CD4-positive, alpha-beta T cell treated with Interleukin-17A for 4 hours (primary cell): Measurements from ENCODE around the gene GCSH.
"Not testable (repeated sequence)": the region's sequence is repeated elsewhere in the genome, so short reads cannot be mapped to it uniquely, and the experiment has no call there.

Experiments
- DNase-seq: peaks from one replicate; pipeline ENCODE4 v3.0.0-alpha.2; 2020; ENCODE audit warnings: mixed read lengths

GCSH gene

GRCh38 chr16:81095953-81096714 lies at the start of gene GCSH:
TSS of gene GCSH (minus strand) at chr16:81096395. CDS start at chr16:81096278, 117 bp downstream.
- DNase-seq: peak; percentile 99

DNA sequence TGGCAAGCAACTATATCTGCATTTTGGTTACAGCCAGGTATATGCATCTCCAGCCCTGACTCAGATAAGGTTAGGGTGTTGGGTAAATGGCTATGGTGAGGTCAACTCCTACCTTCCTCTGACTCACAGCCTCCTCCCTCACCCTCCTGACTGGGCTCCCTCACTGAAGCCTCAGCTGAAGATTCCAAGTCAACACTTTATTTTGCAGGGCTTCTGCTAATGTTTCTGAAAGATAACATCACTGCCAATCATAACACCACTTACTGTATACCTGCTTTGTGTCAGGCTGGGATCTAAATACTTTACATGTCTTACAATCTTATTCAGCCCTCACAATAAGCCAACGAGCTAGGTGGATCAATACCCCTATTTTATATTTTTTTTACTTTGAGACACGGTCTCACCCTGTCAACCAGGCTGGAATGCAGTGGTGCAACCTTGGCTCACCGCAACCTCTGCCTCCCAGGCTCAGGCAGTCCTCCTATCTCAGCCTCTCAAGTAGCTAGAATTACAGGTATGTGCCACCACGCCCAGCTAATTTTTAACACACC lies 47.8 kb upstream of the GCSH start:
- DNase-seq: no peak

DNA sequence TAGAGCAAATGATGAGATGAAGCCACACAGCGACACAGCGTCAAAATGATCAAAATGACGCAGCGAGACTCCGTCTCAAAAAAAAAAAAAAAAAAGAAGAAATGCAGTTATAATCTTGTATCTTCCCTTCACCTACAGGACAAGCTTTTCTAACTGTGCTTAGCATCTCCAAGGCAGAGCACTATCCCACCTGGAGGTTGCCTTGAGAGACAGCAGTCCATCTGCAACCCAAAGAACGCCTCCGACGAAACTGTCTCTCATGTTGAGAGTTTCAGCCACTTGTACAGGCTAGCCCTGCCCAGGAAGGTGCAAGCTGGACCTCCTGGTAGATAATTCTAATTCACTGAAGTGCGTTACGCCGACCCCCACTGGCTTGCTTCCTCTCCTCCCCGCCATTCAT lies 46.7 kb upstream of the GCSH start:
- no peak for DNase-seq

- DNase-seq: no peak
Observed at GRCh38 chr16:81140930-81141780, 45.0 kb upstream of the GCSH start.

GRCh38 chr16:81138831-81139557 lies 42.8 kb upstream of the GCSH start:
- DNase-seq: no peak

- DNase-seq: no peak
Observed at GRCh38 chr16:81137754-81138153, 41.6 kb upstream of the GCSH start.

DNA sequence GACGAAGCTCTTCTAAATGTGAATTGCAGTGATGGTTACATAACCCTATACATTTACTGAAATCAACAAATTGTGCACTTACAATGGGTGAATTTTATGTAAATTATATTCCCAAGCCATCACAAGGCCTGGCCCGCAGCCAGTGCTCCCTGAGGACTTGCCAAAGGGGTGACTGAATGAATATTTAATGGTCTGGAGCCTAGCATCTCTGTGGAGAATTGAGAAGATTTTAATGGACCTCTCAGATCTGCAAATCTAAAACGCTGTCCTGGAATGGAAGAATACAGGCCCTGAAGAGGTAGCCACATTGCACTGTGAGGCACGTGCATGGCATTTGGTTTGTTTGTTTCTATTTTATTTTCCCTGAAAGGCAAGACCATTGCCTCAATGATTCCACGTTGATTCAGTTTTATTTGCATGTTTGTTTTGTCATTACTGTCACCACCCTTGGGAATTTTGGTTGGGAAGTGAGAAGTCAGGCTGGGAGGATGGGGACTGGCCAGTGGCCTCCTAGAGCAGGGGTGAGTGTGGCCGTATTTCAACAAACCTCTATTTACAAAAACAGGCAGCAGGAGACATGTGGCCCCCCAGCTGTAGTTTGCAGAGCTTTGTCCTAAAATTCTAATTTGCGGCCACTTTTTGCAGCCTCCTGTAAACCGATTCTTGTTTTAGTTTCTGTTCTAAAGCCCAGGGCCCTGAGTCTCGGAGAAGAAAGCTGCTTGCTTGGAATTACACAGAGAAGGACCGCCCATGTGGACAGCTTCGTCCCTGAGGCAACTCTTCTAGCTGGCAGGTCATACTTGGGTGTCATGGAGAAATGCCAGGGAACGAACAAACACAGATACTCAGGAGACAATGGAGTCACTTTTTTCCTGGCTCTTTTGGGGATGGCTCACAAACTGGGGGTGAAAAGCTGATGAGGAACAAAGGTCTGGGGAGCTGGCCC lies 40.5 kb upstream of the GCSH start:
- no peak for DNase-seq

- no peak for DNase-seq
Observed at GRCh38 chr16:81130126-81130525, 33.9 kb upstream of the GCSH start.

DNA sequence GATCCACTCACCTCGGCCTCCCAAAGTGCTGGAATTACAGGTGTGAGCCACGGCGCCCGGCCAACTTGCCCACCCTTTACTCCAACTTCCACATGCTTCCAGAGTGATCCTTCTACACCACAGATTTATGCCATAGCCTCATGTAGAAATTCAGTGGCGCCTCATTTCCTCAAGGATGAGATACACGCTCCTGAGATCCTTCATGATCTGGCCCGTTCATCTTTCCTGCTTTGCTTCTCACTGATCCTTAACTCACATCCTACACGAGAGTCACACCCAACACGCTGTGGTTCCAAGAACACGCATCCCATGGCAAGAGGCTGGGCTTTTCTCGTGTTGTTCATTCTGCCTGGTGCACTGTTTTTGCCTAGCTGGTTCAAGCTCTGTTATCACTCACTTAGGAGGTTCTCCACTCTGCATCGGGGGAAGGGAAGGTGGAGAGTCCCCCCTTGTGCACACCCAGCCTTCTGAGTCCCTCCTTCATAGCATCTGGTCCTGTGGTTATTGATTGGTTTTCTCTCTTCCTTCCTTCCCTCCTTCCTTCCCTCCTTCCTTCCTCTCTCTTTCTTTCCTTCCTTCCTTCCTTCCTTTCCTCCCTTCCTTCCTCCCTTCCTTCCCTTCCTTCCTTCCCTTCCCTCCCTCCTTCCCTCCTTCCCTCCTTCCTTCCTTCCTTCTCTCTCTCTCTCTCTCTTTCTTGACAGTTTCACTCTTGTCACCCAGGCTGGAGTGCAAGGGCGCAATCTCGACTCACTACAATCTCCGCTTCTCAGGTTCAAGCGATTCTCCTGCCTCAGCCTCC lies 32.7 kb upstream of the GCSH start:
- no peak for DNase-seq

DNA sequence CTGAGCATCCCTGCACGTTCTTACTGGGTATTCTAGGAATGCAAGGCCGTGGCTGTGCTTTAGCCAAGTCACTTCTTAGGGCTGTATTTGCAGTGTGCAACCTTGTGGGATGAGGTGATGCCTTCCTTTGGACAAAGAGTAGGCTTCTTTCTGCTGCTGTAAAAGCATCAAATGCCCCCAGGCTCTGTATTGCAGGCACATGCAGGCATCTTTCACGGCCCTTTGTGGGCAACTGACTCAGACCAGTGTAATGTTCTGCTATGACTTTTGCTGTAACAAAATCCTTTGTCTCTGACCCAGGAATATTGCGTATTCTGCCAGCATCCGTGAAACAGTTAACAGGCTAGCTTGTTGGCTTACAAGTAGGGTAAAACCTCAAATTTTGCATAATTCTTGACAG lies 30.9 kb upstream of the GCSH start:
- no peak for DNase-seq

- no peak for DNase-seq
Observed at GRCh38 chr16:81123092-81123852, 27.1 kb upstream of the GCSH start.

DNA sequence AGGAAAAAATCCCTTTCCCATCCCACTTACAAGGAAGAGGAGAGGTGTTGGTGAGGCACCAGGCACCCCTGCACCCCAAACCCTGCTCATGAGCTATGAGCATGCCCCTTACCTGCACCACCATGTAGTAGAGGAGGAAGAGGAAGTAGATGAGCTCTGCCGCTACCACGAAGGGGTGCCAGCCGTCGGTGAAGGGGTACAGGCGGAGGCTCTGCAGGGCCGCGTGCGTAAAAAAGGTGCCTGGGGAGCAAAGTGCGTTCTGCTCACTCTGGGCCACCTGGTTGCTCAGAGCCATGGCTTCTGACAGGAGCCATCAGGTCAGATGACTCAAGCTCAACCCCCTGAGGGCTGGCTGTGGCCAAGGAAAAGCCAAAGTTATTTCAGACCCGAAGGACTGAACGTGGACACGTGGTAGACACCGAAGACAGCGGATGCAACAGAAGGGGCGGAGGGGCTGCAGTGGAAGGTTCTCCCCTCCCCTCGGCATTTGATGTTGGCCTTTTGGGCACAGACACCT lies 25.3 kb upstream of the GCSH start:
- no peak for DNase-seq

DNA sequence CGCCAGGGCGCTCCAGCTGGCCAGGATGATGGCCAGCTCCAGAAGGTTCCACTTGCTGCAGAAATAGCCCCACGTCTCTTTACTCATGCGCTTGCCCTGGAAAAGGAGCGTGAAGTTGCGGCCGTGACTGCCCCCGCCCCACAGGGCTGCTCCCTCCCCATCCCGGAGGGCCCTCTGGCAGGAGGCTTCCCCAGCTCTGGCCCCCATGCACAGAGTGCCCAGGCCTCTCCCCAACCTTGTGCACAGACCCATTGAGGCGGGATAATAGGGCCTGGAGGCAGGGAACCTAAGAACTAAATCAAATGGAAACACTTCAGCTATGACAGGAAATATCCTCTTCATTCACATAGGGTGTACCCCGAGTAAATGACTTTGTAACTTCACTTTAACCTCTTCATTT lies 21.2 kb upstream of the GCSH start:
- DNase-seq: no peak

DNA sequence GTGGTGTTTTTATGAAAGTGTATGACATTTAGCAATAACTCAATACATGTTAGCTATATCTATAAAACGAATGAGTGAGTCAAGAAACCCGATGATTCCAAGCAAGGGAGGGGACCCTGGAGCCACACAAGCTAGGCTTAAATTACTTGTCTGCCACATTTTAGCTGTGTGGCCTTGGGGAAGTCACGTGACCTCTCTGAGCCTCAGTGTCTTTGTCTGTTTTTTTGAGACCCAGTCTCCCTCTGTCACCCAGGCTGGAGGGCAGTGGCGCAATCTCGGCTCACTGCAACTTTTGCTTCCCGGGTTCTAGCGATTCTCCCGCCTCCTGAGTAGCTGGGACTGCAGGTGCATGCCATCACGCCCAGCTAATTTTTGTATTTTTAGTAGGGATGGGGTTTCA lies 20.1 kb upstream of the GCSH start:
- DNase-seq: no peak

GRCh38 chr16:81112453-81112852 lies 16.3 kb upstream of the GCSH start:
- no peak for DNase-seq

- DNase-seq: not testable (repeated sequence)
Observed at GRCh38 chr16:81109274-81109673, 13.1 kb upstream of the GCSH start.

- no peak for DNase-seq
Observed at GRCh38 chr16:81107511-81107910, 11.3 kb upstream of the GCSH start.

DNA sequence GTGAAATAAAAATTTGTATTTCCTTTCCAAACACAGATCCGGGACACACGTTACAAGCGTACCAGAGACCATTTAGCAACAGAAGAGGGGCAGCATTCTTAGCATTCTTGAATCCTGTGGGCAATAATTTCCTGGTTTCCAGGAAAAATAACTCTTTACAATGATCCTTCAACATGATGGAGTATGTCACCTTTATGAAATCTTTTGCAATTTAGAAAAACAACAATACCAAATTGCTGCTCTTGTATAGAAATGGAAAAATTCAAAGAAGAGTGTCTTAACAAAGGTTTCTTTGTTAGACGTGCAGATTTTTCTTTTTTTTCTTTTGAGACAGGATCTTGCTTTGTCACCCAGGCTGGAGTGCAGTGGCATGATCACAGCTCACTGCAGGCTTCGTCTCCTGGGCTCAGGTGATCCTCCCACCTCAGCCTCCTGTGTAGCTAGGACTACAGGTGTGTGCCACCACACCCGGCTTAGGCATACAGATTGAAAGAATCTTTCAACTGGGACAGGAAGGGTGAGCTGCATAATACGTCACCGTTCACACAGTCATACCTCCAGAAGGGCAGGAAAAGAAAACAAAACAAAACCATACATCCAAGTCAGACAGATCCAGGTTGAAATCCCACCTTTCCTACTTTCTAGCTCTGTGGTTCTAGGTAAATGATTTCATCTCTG lies 10.8 kb upstream of the GCSH start:
- DNase-seq: no peak

GRCh38 chr16:81105946-81106345 lies 9.8 kb upstream of the GCSH start:
- DNase-seq: no peak

DNA sequence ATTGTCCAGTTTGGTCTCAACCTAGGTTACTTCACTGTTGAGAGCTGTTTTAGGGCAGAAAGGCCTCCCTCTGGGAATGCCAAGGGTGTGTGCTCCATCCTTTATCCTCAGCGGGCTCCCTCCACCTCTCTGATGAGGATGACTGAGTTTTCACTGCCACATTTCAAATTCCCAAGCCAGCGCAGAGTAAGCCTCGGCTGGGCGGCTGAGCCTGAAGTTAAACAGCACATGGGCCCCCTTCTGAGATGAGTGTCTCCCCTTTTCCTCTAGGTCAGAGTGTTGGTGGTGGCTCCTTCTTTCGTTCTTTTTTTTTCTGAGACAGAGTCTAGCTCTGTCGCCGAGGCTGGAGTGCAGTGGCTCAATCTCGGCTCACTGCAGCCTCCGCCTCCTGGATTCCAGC lies 5.5 kb upstream of the GCSH start:
- DNase-seq: no peak
